Activated CD4-positive, alpha-beta T cell treated with anti-CD3 and anti-CD28 coated beads, Interleukin-2, Interleukin-6, amounts not matched to agents 100 ng/mL and 50 ng/mL, durations not matched to agents 16 hours and 8 hours (primary cell): ENCODE data around the gene SYNGR3.

Source experiments
- DNase-seq: peaks from one replicate; pipeline ENCODE4 v3.0.0-alpha.2; 2020

Gene SYNGR3

GRCh38 chr16:1978476-1979120 is 11.2 kb upstream of the SYNGR3 start:
- DNase-seq, result no peak

GRCh38 chr16:1979271-1980029 is 10.3 kb upstream of the SYNGR3 start:
- no peak for DNase-seq

- DNase-seq, result no peak
Measured at GRCh38 chr16:1980030-1980769, 9.6 kb upstream of the SYNGR3 start.

- no peak for DNase-seq
Measured at GRCh38 chr16:1980770-1981087, 9.0 kb upstream of the SYNGR3 start.

- no peak for DNase-seq
Measured at GRCh38 chr16:1981398-1981836, 8.4 kb upstream of the SYNGR3 start, which contains the start of gene NOXO1. Gene NOXO1, minus strand, starts transcription at chr16:1981469. Its CDS starts 290 bp downstream, at chr16:1981179.

GRCh38 chr16:1982013-1982433 is 7.7 kb upstream of the SYNGR3 start:
- DNase-seq, result no peak

GRCh38 chr16:1982991-1983543 is 6.7 kb upstream of the SYNGR3 start:
- DNase-seq, result no peak

GRCh38 chr16:1983544-1984346 is 6.0 kb upstream of the SYNGR3 start, which contains the start of gene GFER:
Gene GFER, plus strand, starts transcription at chr16:1984193. Its CDS starts 26 bp downstream, at chr16:1984219.
- DNase-seq, result peak; percentile 92

GRCh38 chr16:1984347-1985225 is 5.2 kb upstream of the SYNGR3 start:
- peak; percentile 49 for DNase-seq

GRCh38 chr16:1985466-1986150 is 4.2 kb upstream of the SYNGR3 start:
- no peak for DNase-seq

- DNase-seq, result no peak
Measured at GRCh38 chr16:1987198-1987597, 2.6 kb upstream of the SYNGR3 start.

- no peak for DNase-seq
Measured at GRCh38 chr16:1990101-1990350, 256 bp downstream of the SYNGR3 start.

GRCh38 chr16:1990351-1991134 is 773 bp downstream of the SYNGR3 start:
- peak; percentile 57 for DNase-seq

- DNase-seq, result peak; percentile 62
Measured at GRCh38 chr16:1991135-1991551, 1.4 kb downstream of the SYNGR3 start.

GRCh38 chr16:1991588-1991947 is 1.8 kb downstream of the SYNGR3 start:
- DNase-seq, result no peak

GRCh38 chr16:1991948-1992703 is 2.4 kb downstream of the SYNGR3 start:
- DNase-seq, result peak; percentile 99

- no peak for DNase-seq
Measured at GRCh38 chr16:1992704-1993317, 3.0 kb downstream of the SYNGR3 start.

GRCh38 chr16:1993731-1994131 is 4.0 kb downstream of the SYNGR3 start:
- DNase-seq, result peak; percentile 69
